K562 (cell line): ENCODE results near the gene MBOAT1. TPM values are rescaled to one million over a fixed set of nuclear protein-coding genes. Genes with fewer than 3 reads are reported as not detected.

Experiments used
- ATAC-seq: fragments of 200-7000 bp; cut with Tn5 transposase; 3 replicates; pipeline ENCODE4 v1.9.1; 2020; ENCODE audit warnings: moderate library complexity
- BruUV-seq: library from RNA; stranded (reverse); fragments of 400-500 nt; replicated peaks from 2 replicates; lab custom pipeline; 2021; lab: Mats Ljungman, UMichigan
- CTCF ChIA-PET: fragments of 300-600 bp; formaldehyde crosslinking; extraction: SDS; loops from one replicate; lab custom pipeline; 2021; ENCODE audit warnings: low intra/inter-chr PET ratio; lab: Yijun Ruan, JAX
- POLR2A ChIA-PET: fragments of 300-600, 350-650 bp; sonication (Branson Sonifier 250); formaldehyde crosslinking; extraction: SDS; loops from one replicate; lab custom pipeline; 2021; ENCODE audit warnings: antibody characterized with exemption, inconsistent platforms; lab: Yijun Ruan, JAX
- DNase-seq, 4 experiments: peaks; one replicate each; pipeline versions ENCODE4 v3.0.0 to v3.0.0-alpha.2; 2011 to 2018; ENCODE audit warnings: low spot score in 3 of 4, mixed read lengths in 3 of 4; ENCODE audit errors: extremely low read depth in 1 of 4
- FAIRE-seq: peaks from 2 replicates; lab custom pipeline; 2011; peaks lifted over from hg19 to GRCh38; lab: Jason Lieb, UNC
- H2AFZ ChIP-seq: 2 replicates; pipeline ENCODE4 v1.6.0; 2011; ENCODE audit warnings: low read depth, low read length, control low read depth, inconsistent platforms
- H3K27ac ChIP-seq: fragments of 200-600 bp; 3 replicates; pipeline ENCODE4 v1.8.0; 2011; ENCODE audit warnings: low read depth, mild to moderate bottlenecking, control low read depth, inconsistent platforms, low read length, moderate library complexity, mixed read lengths; ENCODE audit errors: extremely low read depth
- H3K27me3 ChIP-seq, 2 experiments: fragments of 300-600 bp in 1 of 2; 2 replicates in 1 of 2; 3 replicates in 1 of 2; pipeline versions ENCODE4 v1.6.0 to v1.8.0; 2011; ENCODE audit warnings: inconsistent platforms in 2 of 2, low read length in 2 of 2, mild to moderate bottlenecking in 1 of 2, mixed read lengths in 1 of 2, moderate library complexity in 1 of 2; ENCODE audit not compliant: control insufficient read depth in 2 of 2, insufficient read depth in 2 of 2
- H3K36me3 ChIP-seq: fragments of 300-600 bp; 3 replicates; pipeline ENCODE4 v1.8.0; 2011; ENCODE audit warnings: mild to moderate bottlenecking, low read length, inconsistent platforms; ENCODE audit not compliant: control insufficient read depth, insufficient read depth
- H3K4me1 ChIP-seq, 2 experiments: fragments of 200-600 bp in 1 of 2; replicated peaks in 1 of 2; 2 replicates in 1 of 2; 3 replicates in 1 of 2; pipeline versions ENCODE4 v1.5.1 to v1.8.0; 2011; ENCODE audit warnings: inconsistent platforms in 2 of 2, low read length in 2 of 2, mild to moderate bottlenecking in 1 of 2, mixed read lengths in 1 of 2, moderate library complexity in 1 of 2; ENCODE audit not compliant: control insufficient read depth in 2 of 2, insufficient read depth in 2 of 2
- H3K4me2 ChIP-seq: 2 replicates; pipeline ENCODE4 v1.6.1; 2011; ENCODE audit warnings: low read length, control low read depth, inconsistent platforms, mixed read lengths; ENCODE audit not compliant: insufficient read depth
- H3K4me3 ChIP-seq: fragments of 200-600 bp; sonication (generic), shearing (Covaris generic); 2 replicates; pipeline ENCODE4 v1.5.1; 2016; ENCODE audit warnings: control low read depth, inconsistent platforms
- H3K79me2 ChIP-seq: fragments of 200-600 bp; 3 replicates; pipeline ENCODE4 v1.8.0; 2011; ENCODE audit warnings: low read length, inconsistent platforms; ENCODE audit not compliant: control insufficient read depth, insufficient read depth
- H3K9ac ChIP-seq, 2 experiments: 2 replicates each; pipeline versions ENCODE4 v1.6.0 to v1.6.1; 2011; ENCODE audit warnings: low read depth in 2 of 2, low read length in 2 of 2, control low read depth in 1 of 2, inconsistent platforms in 1 of 2, mild to moderate bottlenecking in 1 of 2, mixed read lengths in 1 of 2; ENCODE audit not compliant: insufficient read depth in 1 of 2
- H3K9me1 ChIP-seq: one replicate; pipeline ENCODE4 v1.6.0; 2011; ENCODE audit warnings: inconsistent platforms, mild to moderate bottlenecking, low read length, moderate library complexity; ENCODE audit not compliant: control insufficient read depth, insufficient read depth
- H3K9me3 ChIP-seq: replicated peaks from 2 replicates; pipeline ENCODE4 v1.5.1; 2011; ENCODE audit warnings: low read depth, low read length, inconsistent platforms; ENCODE audit not compliant: control insufficient read depth, insufficient read depth
- H4K20me1 ChIP-seq: replicated peaks from 2 replicates; pipeline ENCODE4 v1.6.1; 2011; ENCODE audit warnings: low read length, inconsistent platforms, mixed read lengths; ENCODE audit not compliant: control insufficient read depth, insufficient read depth
- CBX5 ChIP-seq: IDR thresholded peaks from 2 replicates; pipeline ENCODE4 v1.6.1; 2014; ENCODE audit warnings: low read depth, borderline replicate concordance
- GATAD2A ChIP-seq: fragments of 450-650 bp; IDR thresholded peaks from 2 replicates; pipeline ENCODE4 v1.6.1; 2017
- HNRNPH1 ChIP-seq: fragments of 200-400 bp; formaldehyde crosslinking; optimal IDR thresholded peaks from 2 replicates; pipeline ENCODE3; 2017; ENCODE audit warnings: low read depth, mild to moderate bottlenecking, low read length, moderate library complexity
- LARP7 ChIP-seq: fragments of 450-650 bp; IDR thresholded peaks from 2 replicates; pipeline ENCODE4 v1.6.1; 2016
- MTF1 ChIP-seq: fragments of 250-450 bp; sonication (Bioruptor Pico); IDR thresholded peaks from 2 replicates; pipeline ENCODE4 v1.9.0; 2021; ENCODE audit warnings: moderate library complexity, mild to moderate bottlenecking, inconsistent platforms, borderline replicate concordance
- NELFE ChIP-seq: IDR thresholded peaks from 2 replicates; pipeline ENCODE4 v1.6.1; 2011; ENCODE audit warnings: mild to moderate bottlenecking; ENCODE audit not compliant: insufficient read depth, insufficient read length
- NR2C1 ChIP-seq, 2 experiments: fragments of 450-650 bp; IDR thresholded peaks; 2 replicates each; pipeline ENCODE4 v1.6.1; 2017; ENCODE audit warnings: mild to moderate bottlenecking in 2 of 2, antibody characterized with exemption in 1 of 2, inconsistent platforms in 1 of 2, missing compliant biosample characterization in 1 of 2, missing genetic modification characterization in 1 of 2
- PHF8 ChIP-seq: fragments of 200-600 bp; sonication (generic); IDR thresholded peaks from 2 replicates; pipeline ENCODE4 v1.6.1; 2012; ENCODE audit warnings: mixed run types, mild to moderate bottlenecking, inconsistent platforms, low read length, moderate library complexity, borderline replicate concordance
- PTRF ChIP-seq: fragments of 450-650 bp; IDR thresholded peaks from 2 replicates; pipeline ENCODE4 v1.6.1; 2016; ENCODE audit warnings: mild to moderate bottlenecking, missing genetic modification characterization, missing compliant biosample characterization
- ZNF583 ChIP-seq: fragments of 250-450 bp; sonication (Bioruptor Pico); IDR thresholded peaks from 2 replicates; pipeline ENCODE4 v1.4.0; 2020
- WGBS: fragments of 100-300 bp; shearing (Covaris generic); methylation state at CpG from one replicate; pipeline ENCODE4 v1.1.6; 2016; ENCODE audit warnings: low coverage, mixed read lengths; ENCODE audit not compliant: insufficient coverage; ENCODE audit errors: missing lambda C conversion rate; 5-methylcytosine and 5-hydroxymethylcytosine counted together
- in situ Hi-C: fragments of 300-500 bp; cut with MboI; formaldehyde crosslinking; loops from 4 replicates; pipeline ENCODE4 v1.15.0; 2018; ENCODE audit warnings: inconsistent platforms, mixed read lengths
- intact Hi-C: fragments of 100-400 bp; cut with micrococcal nuclease; formaldehyde crosslinking; loops from 2 replicates; pipeline ENCODE4 v1.14.2; 2022
- polyA plus RNA-seq, 8 experiments: library from polyadenylated mRNA; depleted of rRNA in 4 of 8; stranded (reverse) in 5 of 8; unstranded in 3 of 8; fragments of >200 nt; fragmentation: Nextera tagmentation in 2 of 8; fragmentation: Illumina TruSeq in 1 of 8; extraction: Ambion mirVana in 2 of 8; extraction: Trizol in 1 of 8; gene quantifications; 2 replicates each; pipeline versions ENCODE4 v1.2.1 to v1.2.3, GENCODE V29; 2011 to 2014; ENCODE audit warnings: inconsistent platforms in 1 of 8, missing spikeins in 1 of 8
- total RNA-seq, 7 experiments: library from RNA; depleted of rRNA in 6 of 7; stranded (reverse); fragments of >200 nt in 6 of 7; fragmentation: Illumina TruSeq in 2 of 7; extraction: Trizol in 2 of 7; gene quantifications; 2 replicates each; pipeline versions ENCODE4 v1.2.1 to v1.2.3, GENCODE V29; 2011 to 2021; ENCODE audit warnings: low replicate concordance in 1 of 7
- TF ChIP-seq, protein P1 (sequence below): sonication (generic); formaldehyde crosslinking; IDR thresholded peaks from 2 replicates; pipeline ENCODE4 v1.8.1; 2023; ENCODE audit warnings: mild to moderate bottlenecking, missing genetic modification reagents
- TF ChIP-seq, protein P2 (sequence below): fragments of 250-450 bp; sonication (Bioruptor Pico); IDR thresholded peaks from 2 replicates; pipeline ENCODE4 v1.6.1; 2021; ENCODE audit warnings: mild to moderate bottlenecking
- TF ChIP-seq, protein P3 (sequence below): fragments of 250-450 bp; sonication (Bioruptor Pico); IDR thresholded peaks from 2 replicates; pipeline ENCODE4 v1.5.0; 2022; ENCODE audit warnings: mild to moderate bottlenecking
- TF ChIP-seq, protein P4 (sequence below): fragments of 450-650 bp; IDR thresholded peaks from 2 replicates; pipeline ENCODE4 v1.6.1; 2016; ENCODE audit warnings: antibody characterized with exemption

Gene MBOAT1
- total and polyA plus RNA-seq, 9 of the 15 experiments (the other 6 are each of a cell fraction or from before 2014, with no cell fraction given), result 0.13 to 16.5 (median 10.3) TPM

DNA sequence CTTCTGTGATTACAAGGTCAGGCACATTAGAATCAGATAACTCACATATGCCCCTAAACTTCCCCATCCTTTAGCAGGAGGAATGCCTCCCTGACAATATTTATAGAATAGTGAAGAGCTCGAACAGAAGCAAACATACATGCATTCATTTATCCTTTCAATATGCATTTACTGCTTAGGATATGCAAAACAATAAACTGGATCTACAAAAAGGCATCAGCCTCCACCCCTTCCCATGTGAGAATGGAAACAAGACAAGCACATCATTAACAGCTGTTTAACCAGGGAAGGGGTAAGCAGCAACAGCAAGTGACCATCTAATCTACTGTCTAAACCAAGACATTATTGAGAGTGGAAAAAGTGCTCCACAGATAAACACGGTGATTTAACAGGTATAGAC, 107.6 kb downstream of the MBOAT1 start:
- Histone ChIP-seq H3K9ac (no peak overlapping the region), H2AFZ (no peak overlapping the region), H3K36me3 (peaks cover 4% of the 10 kb centered on the region; the same call in 2 of the 3 replicates), H3K4me3 (no peak overlapping the region), H3K9me1 (no peaks in the 10 kb centered on the region), H3K9me3 (no peaks in the 10 kb centered on the region), H3K27me3 (no peaks in the 10 kb centered on the region), H3K4me2 (no peak overlapping the region), H4K20me1 (no peaks in the 10 kb centered on the region), H3K79me2 (no peaks in the 10 kb centered on the region), H3K4me1 (no peaks in the 10 kb centered on the region), H3K27ac (no peak overlapping the region)
- in situ Hi-C loops, result no loop called here
- POLR2A ChIA-PET, result interaction anchor here (0.8 to 0.9 kb wide), 2 partner anchors 14 to 35 kb away, joined by 3 to 4 read pairs; no protein-coding TSS in a partner anchor
- TF ChIP-seq GATAD2A (no peak), HNRNPH1 (no peak), ZNF583 (no peak), LARP7 (no peak), NR2C1 (IDR thresholded peaks at IDR 0.05) (no peak), NR2C1 (tag; IDR thresholded peaks at IDR 0.05) (no peak), NELFE (no peak), PHF8 (no peak), CBX5 (no peak), MTF1 (CRISPR knock-in tag) (no peak), PTRF (tag) (no peak)
- TF ChIP-seq, protein P1, sequence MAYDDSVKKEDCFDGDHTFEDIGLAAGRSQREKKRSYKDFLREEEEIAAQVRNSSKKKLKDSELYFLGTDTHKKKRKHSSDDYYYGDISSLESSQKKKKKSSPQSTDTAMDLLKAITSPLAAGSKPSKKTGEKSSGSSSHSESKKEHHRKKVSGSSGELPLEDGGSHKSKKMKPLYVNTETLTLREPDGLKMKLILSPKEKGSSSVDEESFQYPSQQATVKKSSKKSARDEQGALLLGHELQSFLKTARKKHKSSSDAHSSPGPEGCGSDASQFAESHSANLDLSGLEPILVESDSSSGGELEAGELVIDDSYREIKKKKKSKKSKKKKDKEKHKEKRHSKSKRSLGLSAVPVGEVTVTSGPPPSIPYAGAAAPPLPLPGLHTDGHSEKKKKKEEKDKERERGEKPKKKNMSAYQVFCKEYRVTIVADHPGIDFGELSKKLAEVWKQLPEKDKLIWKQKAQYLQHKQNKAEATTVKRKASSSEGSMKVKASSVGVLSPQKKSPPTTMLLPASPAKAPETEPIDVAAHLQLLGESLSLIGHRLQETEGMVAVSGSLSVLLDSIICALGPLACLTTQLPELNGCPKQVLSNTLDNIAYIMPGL (CRISPR knock-in tag), result no peak
- TF ChIP-seq, protein P2, sequence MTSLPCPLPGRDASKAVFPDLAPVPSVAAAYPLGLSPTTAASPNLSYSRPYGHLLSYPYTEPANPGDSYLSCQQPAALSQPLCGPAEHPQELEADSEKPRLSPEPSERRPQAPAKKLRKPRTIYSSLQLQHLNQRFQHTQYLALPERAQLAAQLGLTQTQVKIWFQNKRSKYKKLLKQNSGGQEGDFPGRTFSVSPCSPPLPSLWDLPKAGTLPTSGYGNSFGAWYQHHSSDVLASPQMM, result no peak
- TF ChIP-seq, protein P3, sequence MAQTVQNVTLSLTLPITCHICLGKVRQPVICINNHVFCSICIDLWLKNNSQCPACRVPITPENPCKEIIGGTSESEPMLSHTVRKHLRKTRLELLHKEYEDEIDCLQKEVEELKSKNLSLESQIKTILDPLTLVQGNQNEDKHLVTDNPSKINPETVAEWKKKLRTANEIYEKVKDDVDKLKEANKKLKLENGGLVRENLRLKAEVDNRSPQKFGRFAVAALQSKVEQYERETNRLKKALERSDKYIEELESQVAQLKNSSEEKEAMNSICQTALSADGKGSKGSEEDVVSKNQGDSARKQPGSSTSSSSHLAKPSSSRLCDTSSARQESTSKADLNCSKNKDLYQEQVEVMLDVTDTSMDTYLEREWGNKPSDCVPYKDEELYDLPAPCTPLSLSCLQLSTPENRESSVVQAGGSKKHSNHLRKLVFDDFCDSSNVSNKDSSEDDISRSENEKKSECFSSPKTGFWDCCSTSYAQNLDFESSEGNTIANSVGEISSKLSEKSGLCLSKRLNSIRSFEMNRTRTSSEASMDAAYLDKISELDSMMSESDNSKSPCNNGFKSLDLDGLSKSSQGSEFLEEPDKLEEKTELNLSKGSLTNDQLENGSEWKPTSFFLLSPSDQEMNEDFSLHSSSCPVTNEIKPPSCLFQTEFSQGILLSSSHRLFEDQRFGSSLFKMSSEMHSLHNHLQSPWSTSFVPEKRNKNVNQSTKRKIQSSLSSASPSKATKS (CRISPR knock-in tag), result no peak
- TF ChIP-seq, protein P4, sequence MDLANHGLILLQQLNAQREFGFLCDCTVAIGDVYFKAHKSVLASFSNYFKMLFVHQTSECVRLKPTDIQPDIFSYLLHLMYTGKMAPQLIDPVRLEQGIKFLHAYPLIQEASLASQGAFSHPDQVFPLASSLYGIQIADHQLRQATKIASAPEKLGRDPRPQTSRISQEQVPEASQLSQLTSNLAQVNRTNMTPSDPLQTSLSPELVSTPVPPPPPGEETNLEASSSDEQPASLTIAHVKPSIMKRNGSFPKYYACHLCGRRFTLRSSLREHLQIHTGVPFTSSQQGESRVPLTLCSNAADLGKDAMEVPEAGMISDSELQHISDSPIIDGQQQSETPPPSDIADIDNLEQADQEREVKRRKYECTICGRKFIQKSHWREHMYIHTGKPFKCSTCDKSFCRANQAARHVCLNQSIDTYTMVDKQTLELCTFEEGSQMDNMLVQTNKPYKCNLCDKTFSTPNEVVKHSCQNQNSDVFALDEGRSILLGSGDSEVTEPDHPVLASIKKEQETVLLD, result no peak
- ATAC-seq, result no peak
- CTCF ChIA-PET, result no interaction called here
- intact Hi-C loops, result no loop called here
- 51% methylated on average over 2 of the region's 2 CpGs for WGBS
- no peak for FAIRE-seq
- DNase-seq, result no peak
- BruUV-seq, result no TSS peak
